Omental fat pad (tissue), 4 donors: ENCODE data around the gene HDAC9. TPM values are rescaled to one million over a fixed set of nuclear protein-coding genes. Genes with fewer than 3 reads are reported as not detected.

Experiments
- ATAC-seq: fragments of 150-250 bp; one replicate; pipeline ENCODE4 v1.9.1; 2016; ENCODE audit warnings: mild to moderate bottlenecking, moderate library complexity; ENCODE audit not compliant: low FRiP score
- DNase-seq: peaks from one replicate; pipeline ENCODE4 v3.0.0-alpha.2; 2019; ENCODE audit warnings: low spot score
- total RNA-seq, 4 donors: library from RNA; depleted of rRNA; stranded (reverse); fragments of >200 nt; gene quantifications; one replicate each; pipeline ENCODE4 v1.1.0, GENCODE V29; 2016
- TF ChIP-seq, protein P1 (sequence below), 3 donors: fragments of 450-650 bp; IDR thresholded peaks; one replicate each; pipeline ENCODE4 v1.5.1; 2016 to 2017; ENCODE audit warnings: antibody characterized with exemption in 3 of 3, mild to moderate bottlenecking in 3 of 3, moderate library complexity in 2 of 3

Gene HDAC9
- total RNA-seq, 4 donors from 2014 or later, result 15.6 to 51.5 (median 24.1) TPM

DNA sequence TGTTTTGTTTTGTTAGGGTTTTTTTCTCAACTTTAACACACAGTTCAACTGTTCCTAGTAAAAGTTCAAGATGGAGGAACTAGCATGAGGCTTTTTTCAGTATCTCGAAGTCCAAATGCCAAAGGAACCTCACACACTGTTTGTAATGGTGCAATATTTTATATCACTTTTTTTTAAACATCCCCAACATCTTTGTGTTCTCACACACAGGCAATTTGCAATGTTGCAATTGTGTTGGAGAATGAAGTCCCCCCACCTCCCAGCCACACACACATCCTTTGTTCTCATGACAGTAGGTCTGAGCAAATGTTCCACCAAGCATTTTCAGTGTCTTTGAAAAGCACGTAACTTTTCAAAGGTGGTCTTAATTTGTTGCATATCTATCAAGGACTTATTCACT is 501.0 kb downstream of the HDAC9 start:
- DNase-seq (no peak), ATAC-seq (no peak)
- TF ChIP-seq, protein P1, sequence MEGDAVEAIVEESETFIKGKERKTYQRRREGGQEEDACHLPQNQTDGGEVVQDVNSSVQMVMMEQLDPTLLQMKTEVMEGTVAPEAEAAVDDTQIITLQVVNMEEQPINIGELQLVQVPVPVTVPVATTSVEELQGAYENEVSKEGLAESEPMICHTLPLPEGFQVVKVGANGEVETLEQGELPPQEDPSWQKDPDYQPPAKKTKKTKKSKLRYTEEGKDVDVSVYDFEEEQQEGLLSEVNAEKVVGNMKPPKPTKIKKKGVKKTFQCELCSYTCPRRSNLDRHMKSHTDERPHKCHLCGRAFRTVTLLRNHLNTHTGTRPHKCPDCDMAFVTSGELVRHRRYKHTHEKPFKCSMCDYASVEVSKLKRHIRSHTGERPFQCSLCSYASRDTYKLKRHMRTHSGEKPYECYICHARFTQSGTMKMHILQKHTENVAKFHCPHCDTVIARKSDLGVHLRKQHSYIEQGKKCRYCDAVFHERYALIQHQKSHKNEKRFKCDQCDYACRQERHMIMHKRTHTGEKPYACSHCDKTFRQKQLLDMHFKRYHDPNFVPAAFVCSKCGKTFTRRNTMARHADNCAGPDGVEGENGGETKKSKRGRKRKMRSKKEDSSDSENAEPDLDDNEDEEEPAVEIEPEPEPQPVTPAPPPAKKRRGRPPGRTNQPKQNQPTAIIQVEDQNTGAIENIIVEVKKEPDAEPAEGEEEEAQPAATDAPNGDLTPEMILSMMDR (IDR thresholded peaks at IDR 0.05), result no peak

DNA sequence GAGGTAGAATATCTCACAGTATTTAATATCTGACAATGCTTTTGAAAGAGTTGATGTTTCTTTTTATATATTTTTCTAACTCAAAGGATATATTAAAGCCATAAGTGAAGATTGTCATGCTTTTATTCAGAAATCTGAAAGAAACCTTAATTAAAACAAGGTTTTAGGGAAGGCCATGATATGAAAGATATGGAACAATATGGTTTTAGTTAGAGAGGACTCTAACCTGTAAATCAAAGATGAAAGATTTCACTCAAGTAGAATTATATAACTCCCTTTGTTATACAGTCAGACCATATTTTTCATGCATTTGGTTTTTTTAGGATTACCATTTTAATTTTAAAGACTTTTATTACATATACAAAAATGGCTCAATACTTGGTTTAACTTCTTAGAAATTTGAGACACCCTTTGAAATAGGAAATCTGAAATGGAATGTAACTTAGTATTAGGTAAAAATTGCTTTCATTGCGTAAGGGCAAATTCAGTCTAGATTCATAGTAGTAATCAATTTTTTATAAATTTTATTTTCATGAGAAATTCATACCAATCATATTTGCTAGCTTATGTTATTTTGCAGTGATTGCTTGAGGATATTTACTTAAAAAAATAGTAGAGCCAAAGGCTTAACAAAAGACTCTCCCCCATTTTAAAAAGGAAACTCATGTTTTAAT is 502.1 kb downstream of the HDAC9 start:
- TF ChIP-seq, protein P1 (IDR thresholded peaks at IDR 0.05), result no peak
- ATAC-seq (no peak), DNase-seq (no peak)

DNA sequence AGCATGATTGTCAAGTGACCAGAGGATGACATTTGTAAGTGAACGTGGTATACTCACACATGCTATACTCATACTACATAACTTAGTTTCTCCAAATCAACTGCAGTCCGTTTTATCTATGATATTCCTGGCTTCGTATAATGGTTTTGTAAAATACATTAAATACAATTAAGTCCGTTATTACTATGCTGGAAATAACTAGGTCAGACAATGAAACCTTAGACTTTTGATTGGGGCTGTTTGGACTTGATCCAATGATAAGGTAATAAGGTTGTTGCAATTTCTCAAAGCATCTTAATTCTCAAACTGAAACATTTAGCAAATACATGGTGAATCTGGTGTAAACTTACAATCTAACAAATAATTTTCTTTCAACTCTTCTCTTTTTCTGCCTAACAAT is 504.9 kb downstream of the HDAC9 start:
- DNase-seq (no peak), ATAC-seq (no peak)
- TF ChIP-seq, protein P1 (IDR thresholded peaks at IDR 0.05), result no peak

DNA sequence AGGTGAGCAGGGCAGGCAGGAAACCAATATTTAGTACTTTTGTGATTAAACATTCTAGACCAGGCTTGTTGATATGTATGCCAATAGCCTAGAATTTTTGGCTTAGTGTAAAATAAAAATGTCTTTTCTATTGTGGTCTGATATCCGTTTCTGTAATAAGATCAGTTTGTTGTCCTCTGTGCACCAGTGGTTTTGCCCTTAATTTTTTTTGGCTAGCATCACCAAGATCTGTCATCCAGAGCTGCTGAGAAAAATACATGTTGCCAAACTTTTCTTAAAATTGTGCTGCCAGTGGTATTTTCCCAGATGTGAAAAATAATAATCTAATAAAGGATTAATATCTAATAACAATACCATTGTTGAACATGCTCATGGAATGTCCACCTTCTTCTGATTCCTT is 506.3 kb downstream of the HDAC9 start:
- DNase-seq, result no peak
- TF ChIP-seq, protein P1 (IDR thresholded peaks at IDR 0.05), result no peak
- no peak for ATAC-seq

DNA sequence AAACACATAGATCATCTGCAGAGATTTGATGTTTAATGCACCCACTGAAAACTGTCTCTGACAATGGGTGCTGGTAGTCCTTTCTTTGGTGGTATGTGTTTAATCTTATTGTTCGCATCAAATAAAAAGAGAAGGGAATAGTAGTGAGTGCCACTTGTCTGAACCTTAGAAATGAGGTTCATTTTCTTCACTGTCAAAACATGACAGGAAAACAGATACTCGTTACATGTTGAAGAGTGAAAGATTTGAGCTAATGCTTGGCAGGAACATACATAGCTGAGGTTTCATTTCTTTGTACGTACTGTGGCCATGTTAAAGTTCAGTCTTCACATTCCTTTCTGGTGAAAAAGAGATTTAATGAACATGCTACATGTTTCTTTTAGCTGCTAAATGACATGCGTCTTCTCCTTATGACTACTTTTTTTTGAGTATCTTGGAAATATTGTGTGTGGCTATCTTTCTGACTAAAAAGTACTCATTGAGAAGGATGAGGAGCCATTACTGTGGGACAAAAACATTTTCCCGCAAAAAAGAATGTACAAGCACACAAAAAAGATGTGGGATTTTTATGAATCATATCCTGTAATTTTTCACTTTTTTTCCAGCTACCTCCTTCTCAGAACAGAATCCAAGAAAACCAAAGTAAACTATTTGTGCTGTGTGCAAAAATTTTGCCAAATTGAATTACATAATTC is 513.8 kb downstream of the HDAC9 start:
- ATAC-seq, result peak; percentile 59
- TF ChIP-seq, protein P1 (IDR thresholded peaks at IDR 0.05), result no peak
- no peak for DNase-seq

DNA sequence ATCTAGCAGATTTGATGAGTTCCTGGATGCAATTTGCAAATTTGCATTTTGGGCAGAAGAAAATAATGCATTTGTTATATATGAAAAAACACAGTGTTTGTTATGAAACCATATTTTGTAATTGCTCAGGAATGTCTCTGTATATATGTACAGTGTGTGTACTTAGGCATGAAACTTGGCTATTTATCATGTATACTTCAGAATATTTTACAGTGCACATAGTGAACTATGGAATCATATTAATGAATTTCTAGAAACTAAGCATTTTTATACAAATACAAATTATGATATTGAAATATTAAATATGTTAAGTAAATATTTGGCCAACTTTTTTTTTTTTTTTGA is 514.4 kb downstream of the HDAC9 start:
- TF ChIP-seq, protein P1 (IDR thresholded peaks at IDR 0.05), result no peak
- DNase-seq (no peak), ATAC-seq (peak; percentile 57)

DNA sequence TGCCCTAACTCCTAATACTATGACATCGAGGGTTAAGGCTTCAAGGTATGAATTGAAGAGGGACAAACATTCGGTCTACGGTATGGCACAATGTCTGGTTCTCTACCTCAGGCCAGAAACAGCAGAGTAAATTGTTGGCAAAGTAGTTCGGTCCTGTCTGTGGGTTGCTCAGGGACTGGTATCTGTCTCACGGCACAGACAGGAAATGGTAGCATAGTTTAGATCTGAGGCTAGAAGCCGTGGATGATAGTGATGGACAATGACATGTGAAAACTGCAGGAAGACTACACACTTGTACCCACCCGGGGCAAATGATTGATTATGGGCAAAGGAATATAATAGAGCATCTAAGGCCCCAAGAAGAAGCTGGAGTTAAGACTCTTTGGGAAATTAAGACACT is 515.7 kb downstream of the HDAC9 start:
- DNase-seq, result no peak
- ATAC-seq, result no peak
- TF ChIP-seq, protein P1 (IDR thresholded peaks at IDR 0.05), result no peak
